Measurements from ENCODE around the gene SLC26A11.
A peak's percentile ranks its signal among the peaks of the same experiment; 100 is the strongest.

The SLC26A11 gene

DNA sequence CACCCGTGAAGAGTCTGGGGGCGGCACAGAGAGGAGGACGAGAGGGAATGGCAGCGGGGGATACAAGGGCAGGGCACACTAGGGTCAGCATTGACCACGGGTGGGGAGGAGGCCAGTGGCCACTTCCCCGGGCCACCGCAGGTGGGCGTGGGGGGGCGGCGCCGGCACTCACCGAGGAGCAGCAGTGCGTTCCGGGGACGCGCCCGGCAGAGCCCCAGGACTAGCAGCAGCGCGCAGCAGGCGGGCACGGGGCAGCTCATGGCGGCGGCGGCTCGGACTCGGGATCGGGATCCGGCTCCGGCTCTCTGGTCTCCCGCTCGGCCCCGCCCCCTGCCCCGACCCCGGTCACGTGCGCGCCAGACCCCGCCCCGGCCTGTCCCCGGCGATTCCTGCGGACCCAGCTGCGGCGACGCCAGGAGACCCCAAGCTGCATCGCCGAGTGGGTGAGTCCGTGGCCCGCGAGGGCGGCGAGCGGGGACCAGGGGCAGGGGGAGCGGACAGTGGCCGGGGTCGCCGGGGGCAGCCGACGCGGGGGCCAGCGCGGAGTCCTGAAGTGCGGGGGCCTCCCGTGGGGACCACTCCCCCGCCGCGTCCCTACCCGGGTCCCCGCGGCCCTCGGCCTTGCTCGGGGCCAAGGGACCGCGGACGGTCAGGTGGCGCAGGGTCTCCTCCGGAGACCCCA lies at the start of gene SLC26A11, which contains the start of gene SGSH:
Gene SLC26A11, plus strand, starts transcription at position 374 of the 682 bp plus-strand sequence. CDS start 1,134 bp downstream, outside the sequence.
Gene SGSH, minus strand, starts transcription at position 280 of the 682 bp plus-strand sequence. Its CDS starts 20 bp downstream, at position 260.
- DNase-seq (ENCODE audit: low spot score), result peak; percentile 98

DNA sequence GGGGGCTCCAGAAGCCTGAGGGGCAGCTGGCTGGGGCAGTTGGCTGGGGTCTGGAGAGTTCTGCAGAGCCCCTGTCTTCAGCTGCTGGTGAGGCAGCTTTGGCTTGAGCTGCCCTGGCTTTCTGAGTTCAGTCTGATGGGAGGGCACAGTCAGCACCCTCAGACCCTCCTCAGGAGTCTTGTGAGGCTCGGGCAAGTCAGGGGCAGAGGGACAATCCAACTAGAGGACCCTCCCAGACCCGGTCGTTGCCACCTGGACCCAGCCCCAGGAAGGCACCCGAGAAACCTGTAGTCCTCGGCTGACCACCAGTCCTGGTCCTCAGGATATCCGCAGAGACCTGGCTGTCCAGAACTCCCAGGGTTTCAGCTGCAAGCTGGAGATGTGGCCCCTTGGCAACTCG lies 48.5 kb upstream of the SLC26A11 start:
- DNase-seq (ENCODE audit: low spot score), result no peak

- DNase-seq (ENCODE audit: low spot score), result no peak
Measured at GRCh38 chr17:80173126-80173525, 47.1 kb upstream of the SLC26A11 start.

GRCh38 chr17:80173916-80174315 lies 46.3 kb upstream of the SLC26A11 start:
- DNase-seq (ENCODE audit: low spot score), result no peak

DNA sequence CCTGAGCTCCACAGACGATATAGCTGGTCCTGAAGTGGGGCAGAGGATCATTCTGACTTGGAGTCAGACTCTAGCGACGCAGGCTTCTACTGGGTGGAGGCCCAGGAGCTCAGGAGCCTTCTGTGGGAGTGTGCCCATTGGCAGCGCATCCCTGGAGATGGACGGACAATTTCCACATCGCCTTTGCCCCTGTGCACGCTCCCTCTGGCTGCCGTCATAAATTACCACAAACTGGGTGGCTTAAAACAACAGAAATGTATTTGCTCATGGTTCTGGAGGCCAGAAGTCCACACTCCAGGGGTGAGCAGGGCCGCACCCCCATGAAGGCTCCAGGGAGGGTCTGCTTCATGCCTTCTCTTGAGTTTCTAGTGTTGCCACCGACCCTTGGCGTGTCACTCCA lies 43.5 kb upstream of the SLC26A11 start:
- DNase-seq (ENCODE audit: low spot score), result no peak

GRCh38 chr17:80177986-80178595 lies 42.1 kb upstream of the SLC26A11 start:
- no peak for DNase-seq (ENCODE audit: low spot score)

DNA sequence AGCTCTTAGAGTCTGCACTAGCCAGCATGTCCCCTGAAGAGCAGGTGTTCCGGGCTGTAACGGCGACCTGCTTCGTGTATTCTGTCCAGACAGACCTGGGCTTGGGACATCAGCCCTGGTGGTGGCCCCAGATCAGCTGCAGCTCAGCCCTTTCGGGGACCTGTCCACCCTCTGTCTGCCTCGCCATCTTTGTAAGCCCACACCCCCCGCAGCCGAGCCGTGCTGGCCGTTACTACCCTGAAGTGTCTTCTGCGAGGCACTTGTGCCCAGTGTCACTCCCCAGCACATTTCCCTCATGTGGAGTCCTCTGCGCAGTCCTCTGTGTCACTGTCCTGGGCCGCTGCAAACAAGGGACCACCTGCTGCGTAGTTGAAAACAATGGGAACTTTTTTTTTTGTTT lies 40.0 kb upstream of the SLC26A11 start:
- DNase-seq (ENCODE audit: low spot score), result no peak

GRCh38 chr17:80181431-80181830 lies 38.8 kb upstream of the SLC26A11 start:
- no peak for DNase-seq (ENCODE audit: low spot score)

- no peak for DNase-seq (ENCODE audit: low spot score)
Measured at GRCh38 chr17:80182118-80182844, 37.9 kb upstream of the SLC26A11 start.

DNA sequence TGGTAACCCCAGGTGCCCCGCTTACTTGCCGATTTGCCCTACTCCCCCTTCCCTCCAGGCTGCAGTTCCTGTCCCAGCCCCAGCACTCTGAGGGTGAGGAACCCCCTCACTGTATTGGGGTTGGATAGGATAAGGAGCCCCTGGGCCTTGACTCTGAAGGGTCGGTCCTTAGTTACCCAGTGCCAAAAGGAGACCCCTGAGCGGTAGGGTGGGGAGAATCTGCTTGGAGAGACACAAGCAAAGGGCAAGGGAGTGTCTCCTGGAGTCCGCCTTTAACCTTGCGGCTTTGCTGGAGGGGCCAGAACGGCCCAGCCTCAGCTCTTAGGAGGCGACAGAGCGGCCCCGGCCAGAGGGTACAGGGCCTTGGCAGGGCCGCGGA lies 37.4 kb upstream of the SLC26A11 start:
- no peak for DNase-seq (ENCODE audit: low spot score)

GRCh38 chr17:80183581-80184422 lies 36.4 kb upstream of the SLC26A11 start:
- DNase-seq (ENCODE audit: low spot score), result no peak

DNA sequence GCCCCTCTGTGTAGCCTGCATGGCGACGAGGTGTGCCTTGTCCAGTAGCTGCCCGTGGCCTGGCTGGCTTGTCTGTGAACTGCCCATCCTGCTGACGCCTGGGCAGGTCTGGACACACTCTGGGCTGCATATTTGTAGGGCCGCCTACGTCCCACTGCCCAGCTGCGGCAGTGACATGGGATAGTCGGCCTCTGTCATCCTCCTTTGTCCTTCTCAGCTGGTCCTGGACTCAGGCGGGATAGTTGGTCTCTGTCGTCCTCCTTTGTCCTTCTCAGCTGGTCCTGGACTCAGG lies 35.9 kb upstream of the SLC26A11 start:
- DNase-seq (ENCODE audit: low spot score), result no peak

DNA sequence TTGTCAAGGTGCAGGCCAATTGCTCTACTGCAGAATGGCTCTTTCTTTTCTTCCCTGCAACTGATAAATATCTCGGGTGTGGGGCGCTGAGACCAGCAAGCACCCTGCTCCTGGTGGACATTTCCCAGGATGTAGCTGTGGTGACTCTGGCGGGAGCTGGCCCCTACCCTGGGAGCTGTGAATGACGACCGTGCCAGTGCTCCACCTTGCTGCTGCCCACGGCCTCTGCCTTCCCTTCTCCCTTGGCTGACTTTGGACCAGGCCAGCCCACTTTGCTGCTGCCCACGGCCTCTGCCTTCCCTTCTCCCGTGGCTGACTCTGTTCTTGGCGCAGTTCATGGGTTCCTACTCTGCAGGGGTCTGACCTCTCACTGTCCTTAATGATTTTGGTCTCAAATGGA lies 34.3 kb upstream of the SLC26A11 start:
- DNase-seq (ENCODE audit: low spot score), result no peak

GRCh38 chr17:80187090-80187489 lies 33.1 kb upstream of the SLC26A11 start:
- DNase-seq (ENCODE audit: low spot score), result peak; percentile 58

DNA sequence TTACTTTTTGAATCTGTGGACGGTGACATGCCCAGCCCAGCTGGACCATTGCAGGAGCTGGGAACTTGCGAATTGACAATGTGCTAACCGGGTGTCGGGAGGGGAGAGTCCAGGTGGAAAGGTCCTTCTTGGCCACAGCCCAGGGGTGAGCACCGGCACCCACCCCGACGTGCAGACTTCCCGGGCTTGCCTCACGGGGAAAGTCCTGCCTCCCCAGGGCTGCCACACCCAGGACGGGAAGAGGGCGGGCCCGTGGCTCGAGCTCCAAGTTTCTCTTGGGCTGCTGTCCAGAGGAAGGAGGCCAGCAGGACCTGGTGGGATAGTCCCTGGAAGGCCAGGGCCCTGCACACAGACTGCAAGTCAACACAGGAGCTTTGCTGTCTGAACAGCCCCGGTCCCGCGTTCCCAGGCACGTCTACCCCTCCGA lies 32.7 kb upstream of the SLC26A11 start:
- peak; percentile 74 for DNase-seq (ENCODE audit: low spot score)

DNA sequence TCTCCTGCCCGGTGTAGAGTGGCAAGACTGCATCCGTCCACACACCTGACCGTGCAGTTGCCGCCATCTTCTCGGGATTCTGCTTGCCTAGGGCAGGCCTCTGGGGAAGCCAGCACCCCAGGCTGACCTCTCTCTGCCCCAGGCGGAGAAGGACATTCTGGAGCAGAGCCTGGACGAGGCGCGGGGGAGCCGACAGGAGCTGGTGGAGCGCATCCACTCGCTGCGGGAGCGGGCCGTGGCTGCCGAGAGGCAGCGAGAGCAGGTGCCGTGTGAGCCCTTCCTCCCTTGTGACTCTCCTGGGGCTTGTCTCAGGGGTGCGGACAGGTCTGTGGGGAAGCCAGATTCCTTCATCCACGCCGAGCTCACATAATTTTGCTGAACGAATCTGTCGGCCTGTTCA lies 30.6 kb upstream of the SLC26A11 start:
- no peak for DNase-seq (ENCODE audit: low spot score)

DNA sequence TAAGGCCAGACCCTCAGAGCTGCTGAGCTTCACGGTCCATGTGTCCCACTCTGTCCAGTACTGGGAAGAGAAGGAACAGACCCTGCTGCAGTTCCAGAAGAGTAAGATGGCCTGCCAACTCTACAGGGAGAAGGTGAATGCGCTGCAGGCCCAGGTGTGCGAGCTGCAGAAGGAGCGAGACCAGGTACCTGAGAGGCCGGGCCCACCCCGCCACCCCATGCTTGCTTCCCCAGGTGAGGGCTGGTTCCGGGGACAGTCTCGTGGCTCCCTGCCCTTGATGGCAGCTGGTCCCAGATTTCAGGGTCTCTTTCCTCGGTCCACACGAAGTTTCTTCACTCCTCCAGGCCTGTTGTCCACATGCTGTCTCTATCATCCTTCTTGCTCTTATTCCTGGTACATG lies 29.5 kb upstream of the SLC26A11 start:
- no peak for DNase-seq (ENCODE audit: low spot score)

- no peak for DNase-seq (ENCODE audit: low spot score)
Measured at GRCh38 chr17:80191192-80191591, 29.0 kb upstream of the SLC26A11 start.

GRCh38 chr17:80191865-80192661 lies 28.2 kb upstream of the SLC26A11 start:
- no peak for DNase-seq (ENCODE audit: low spot score)

GRCh38 chr17:80195141-80195540 lies 25.1 kb upstream of the SLC26A11 start:
- no peak for DNase-seq (ENCODE audit: low spot score)

- DNase-seq (ENCODE audit: low spot score), result peak; percentile 51
Measured at GRCh38 chr17:80195671-80196529, 24.3 kb upstream of the SLC26A11 start.
